Adrenal gland (tissue), 12 donors: Measurements from ENCODE around the gene RPS6KA1. TPM values are rescaled to one million over a fixed set of nuclear protein-coding genes. Genes with fewer than 3 reads are reported as not detected.

Source experiments
- DNase-seq, 7 donors: peaks; one replicate each; pipeline ENCODE4 v3.0.0-alpha.2; 2019 to 2020
- H3K27ac ChIP-seq, 5 donors: fragments of 200-600 bp; sonication (generic) in 4 of 5; 1 replicate in 3 of 5; 2 replicates in 2 of 5; pipeline versions ENCODE4 v1.5.1 to v1.8.0; 2016 to 2020; ENCODE audit warnings: mild to moderate bottlenecking in 1 of 5
- H3K27me3 ChIP-seq: fragments of 200-600 bp; 2 replicates; pipeline ENCODE4 v1.8.0; 2021
- H3K36me3 ChIP-seq, 2 donors: fragments of 200-600 bp; replicated peaks in 1 of 2; 1 replicate in 1 of 2; 2 replicates in 1 of 2; pipeline versions ENCODE4 v1.5.1 to v1.8.0; 2018 to 2022
- H3K4me1 ChIP-seq, 2 donors: fragments of 200-600 bp; replicated peaks in 1 of 2; 1 replicate in 1 of 2; 2 replicates in 1 of 2; pipeline versions ENCODE4 v1.5.1 to v1.8.0; 2018 to 2021
- H3K4me3 ChIP-seq, 4 donors: fragments of 200-600 bp; sonication (generic) in 3 of 4; one replicate each; pipeline ENCODE4 v1.5.1; 2016 to 2018
- H3K9me3 ChIP-seq, 3 donors: fragments of 200-600 bp; sonication (generic) in 1 of 3; replicated peaks in 1 of 3; 1 replicate in 2 of 3; 2 replicates in 1 of 3; pipeline versions ENCODE4 v1.5.1 to v1.8.0; 2016 to 2021
- POLR2A ChIP-seq, 2 donors: fragments of 450-650 bp; IDR thresholded peaks; one replicate each; pipeline ENCODE4 v1.6.1; 2017; ENCODE audit warnings: antibody characterized with exemption in 2 of 2, mild to moderate bottlenecking in 2 of 2, moderate library complexity in 1 of 2
- WGBS, 4 donors: extraction: QIAGEN DNeasy Blood & Tissue Kit in 2 of 4; methylation state at CpG; one replicate each; pipeline versions ENCODE4 v1.1.5 to v1.1.7; 2013 to 2017; 5-methylcytosine and 5-hydroxymethylcytosine counted together
- intact Hi-C, 2 donors: fragments of 100-400 bp; cut with DNase I; formaldehyde crosslinking; loops; one replicate each; pipeline versions ENCODE4 v1.14.1 to v1.15.0; 2022 to 2023
- polyA plus RNA-seq, 3 donors: library from polyadenylated mRNA; stranded (reverse); fragments of 200-250 nt in 2 of 3; fragments of 350-450 nt in 1 of 3; fragmentation: Illumina TruSeq in 1 of 3; extraction: RNeasy Lipid Tissue Mini Kit (QIAGEN cat#74804) in 1 of 3; gene quantifications; one replicate each; pipeline ENCODE4 v1.2.3, GENCODE V29; 2013 to 2014
- total RNA-seq, 9 donors: library from RNA; depleted of rRNA in 4 of 9; stranded (reverse); fragments of >200 nt in 4 of 9; fragments of 120-200 nt in 1 of 9; fragmentation: NEBNext Ultra II Directional in 1 of 9; extraction: Animal tissue kit (Norgen Biotek cat#: 25700) in 1 of 9; gene quantifications; one replicate each; pipeline versions ENCODE4 v1.1.0 to v1.2.4, GENCODE V29; 2013 to 2023
- TF ChIP-seq, protein P1 (sequence below), 6 experiments: fragments of 450-650 bp in 4 of 6; fragments of 200-600 bp in 2 of 6; sonication (generic) in 1 of 6; IDR thresholded peaks; 1 replicate in 5 of 6; 2 replicates in 1 of 6; pipeline versions ENCODE4 v1.5.1 to v1.8.0; 2016 to 2021; ENCODE audit warnings: antibody characterized with exemption in 6 of 6, mild to moderate bottlenecking in 2 of 6, moderate library complexity in 1 of 6
- donor health status: healthy with polysubstance abuse.
- donor health status: Bipolar disorder and iron deficiency.
- donor health status: DM: yes; HTN: yes; CAD: no.
- donor health status: DM: no; HTN: no; CAD: no.
- donor health status: DM: no; HTN: no; CAD: no.
- donor health status: DM: yes; HTN: yes; CAD: no.

The RPS6KA1 gene
- total and polyA plus RNA-seq, 12 donors: 17.1 to 51.5 (median 40.1) TPM

DNA sequence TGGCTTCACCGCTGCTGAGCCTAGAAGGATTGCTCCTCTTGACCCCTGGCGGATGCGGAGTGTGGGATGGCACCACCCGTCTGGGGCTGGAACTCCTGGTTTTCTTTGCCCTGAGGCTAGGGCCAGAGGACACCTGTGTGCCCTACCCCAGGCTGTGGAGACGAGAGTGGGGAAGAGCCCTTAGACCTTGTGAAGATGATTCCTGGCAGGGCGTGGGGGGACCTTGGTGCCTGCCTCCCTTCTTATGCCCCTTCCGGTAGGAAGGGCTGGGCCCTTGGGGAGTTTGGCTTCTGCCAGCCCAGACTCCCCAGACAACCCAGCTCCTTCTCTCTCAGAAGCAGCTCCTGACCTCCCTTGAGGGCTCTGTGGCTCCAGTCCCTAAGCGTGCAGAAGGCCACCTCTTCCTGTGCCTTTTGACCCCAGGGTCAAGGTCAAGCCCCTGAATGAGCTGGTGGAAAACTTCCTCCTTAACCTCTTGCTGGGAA lies 891 bp downstream of the RPS6KA1 start:
- TF ChIP-seq, protein P1, sequence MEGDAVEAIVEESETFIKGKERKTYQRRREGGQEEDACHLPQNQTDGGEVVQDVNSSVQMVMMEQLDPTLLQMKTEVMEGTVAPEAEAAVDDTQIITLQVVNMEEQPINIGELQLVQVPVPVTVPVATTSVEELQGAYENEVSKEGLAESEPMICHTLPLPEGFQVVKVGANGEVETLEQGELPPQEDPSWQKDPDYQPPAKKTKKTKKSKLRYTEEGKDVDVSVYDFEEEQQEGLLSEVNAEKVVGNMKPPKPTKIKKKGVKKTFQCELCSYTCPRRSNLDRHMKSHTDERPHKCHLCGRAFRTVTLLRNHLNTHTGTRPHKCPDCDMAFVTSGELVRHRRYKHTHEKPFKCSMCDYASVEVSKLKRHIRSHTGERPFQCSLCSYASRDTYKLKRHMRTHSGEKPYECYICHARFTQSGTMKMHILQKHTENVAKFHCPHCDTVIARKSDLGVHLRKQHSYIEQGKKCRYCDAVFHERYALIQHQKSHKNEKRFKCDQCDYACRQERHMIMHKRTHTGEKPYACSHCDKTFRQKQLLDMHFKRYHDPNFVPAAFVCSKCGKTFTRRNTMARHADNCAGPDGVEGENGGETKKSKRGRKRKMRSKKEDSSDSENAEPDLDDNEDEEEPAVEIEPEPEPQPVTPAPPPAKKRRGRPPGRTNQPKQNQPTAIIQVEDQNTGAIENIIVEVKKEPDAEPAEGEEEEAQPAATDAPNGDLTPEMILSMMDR (IDR thresholded peaks at IDR 0.05): no peak
- no peak for TF ChIP-seq POLR2A (IDR thresholded peaks at IDR 0.05)
- 17 to 50% (median 21%) methylated on average over 2 to 8 of the region's 8 CpGs for WGBS, 4 donors
- Histone ChIP-seq H3K4me1 (peaks cover 11 to 19% of the 10 kb centered on the region in 2 donors), H3K27me3 (no peaks in the 10 kb centered on the region), H3K4me3 (peak overlapping the region; percentile 49 to 94 (median 60)), H3K27ac (peak overlapping the region in 4 of 5 donors; percentile 21 to 88 (median 56)), H3K36me3 (no peaks in the 10 kb centered on the region), H3K9me3 (no peaks in the 10 kb centered on the region)
- peak in 2 of 7 donors; percentile 34 to 35 for DNase-seq
- intact Hi-C loops: no loop called here

DNA sequence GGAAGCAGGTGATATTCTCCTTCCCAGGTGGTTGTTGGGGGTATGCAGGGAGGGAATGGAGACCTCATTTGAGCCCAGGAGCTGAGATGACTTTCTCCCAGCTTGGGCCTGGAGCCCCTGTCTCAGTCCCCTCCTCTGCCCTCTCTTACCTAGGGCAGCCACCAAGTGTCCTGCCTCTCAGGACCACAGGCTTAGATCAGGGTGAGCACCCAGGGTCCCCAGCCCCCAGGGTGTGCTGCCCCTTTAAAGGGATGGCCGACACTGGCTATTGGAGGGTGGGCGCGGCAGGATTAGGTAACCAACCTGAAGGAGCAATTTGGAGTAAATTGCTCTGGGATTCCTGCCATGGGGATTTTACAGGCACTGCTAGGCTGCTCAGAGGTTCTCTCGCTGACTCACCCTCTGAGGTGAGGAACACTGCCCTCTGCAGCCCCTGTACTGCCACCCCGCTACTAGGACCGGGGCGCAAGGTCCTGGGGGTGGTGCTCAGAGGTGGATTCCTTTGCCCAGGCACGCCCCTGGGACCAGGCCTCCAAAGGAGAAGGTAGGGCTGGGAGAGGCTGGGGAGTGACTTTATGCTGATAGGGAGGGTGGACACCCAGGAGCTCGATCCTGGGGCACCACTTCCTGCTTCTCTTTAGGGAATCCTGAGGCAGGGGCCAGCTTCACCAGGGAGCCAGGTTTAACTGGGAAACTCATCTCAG lies 1.5 kb downstream of the RPS6KA1 start:
- peak overlapping the region in 4 of 5 donors; percentile 21 to 88 (median 56) for H3K27ac ChIP-seq
- peak overlapping the region in 2 of 4 donors; percentile 50 to 94 for H3K4me3 ChIP-seq
- no peaks in the 10 kb centered on the region for H3K27me3 ChIP-seq
- WGBS, 4 donors: 30 to 44% (median 37%) methylated on average over 5 to 9 of the region's 9 CpGs
- peak; percentile 48 to 78 (median 76) for DNase-seq
- peaks cover 11 to 19% of the 10 kb centered on the region in 2 donors for H3K4me1 ChIP-seq
- H3K36me3 ChIP-seq: no peaks in the 10 kb centered on the region
- intact Hi-C loops: no loop called here
- no peak for TF ChIP-seq POLR2A (IDR thresholded peaks at IDR 0.05)
- TF ChIP-seq, protein P1 (IDR thresholded peaks at IDR 0.05): peak in 4 of 6 experiments; percentile 15 to 31 (median 23)
- no peaks in the 10 kb centered on the region for H3K9me3 ChIP-seq

DNA sequence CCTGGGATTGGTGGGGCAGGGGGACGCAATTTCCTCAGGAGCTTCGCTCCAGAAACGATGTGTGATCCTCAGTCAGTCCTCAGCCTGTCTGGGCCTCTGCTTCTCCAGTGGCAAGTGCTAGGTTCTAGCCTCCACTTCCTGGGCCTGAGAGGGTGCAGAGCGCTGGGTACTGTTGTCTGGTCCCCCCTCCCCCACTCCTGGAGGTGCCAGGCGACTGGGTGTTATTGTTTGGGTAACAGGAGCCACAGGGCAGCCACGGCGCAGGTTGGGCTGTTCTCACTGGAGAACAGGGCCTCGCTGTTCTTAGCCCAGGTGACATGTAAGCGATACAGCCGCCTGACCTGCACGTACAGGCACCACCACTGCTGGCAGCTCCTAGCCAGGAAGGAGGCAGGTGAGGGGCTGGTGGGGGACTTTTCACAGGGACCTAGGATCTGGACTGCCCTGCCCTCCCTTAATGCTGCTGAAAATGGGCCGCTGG lies 2.1 kb downstream of the RPS6KA1 start:
- H3K27ac ChIP-seq: peak overlapping the region in 2 of 5 donors; percentile 35 to 88
- TF ChIP-seq POLR2A (IDR thresholded peaks at IDR 0.05): no peak
- TF ChIP-seq, protein P1 (IDR thresholded peaks at IDR 0.05): no peak
- no peaks in the 10 kb centered on the region for H3K27me3 ChIP-seq
- H3K4me1 ChIP-seq: peaks cover 11 to 19% of the 10 kb centered on the region in 2 donors
- H3K4me3 ChIP-seq: no peak overlapping the region
- intact Hi-C loops: no loop called here
- DNase-seq: peak in 2 of 7 donors; percentile 24 to 35
- H3K9me3 ChIP-seq: no peaks in the 10 kb centered on the region
- no peaks in the 10 kb centered on the region for H3K36me3 ChIP-seq
- WGBS, 4 donors: 86 to 89% (median 87%) methylated on average over 5 to 12 of the region's 12 CpGs

DNA sequence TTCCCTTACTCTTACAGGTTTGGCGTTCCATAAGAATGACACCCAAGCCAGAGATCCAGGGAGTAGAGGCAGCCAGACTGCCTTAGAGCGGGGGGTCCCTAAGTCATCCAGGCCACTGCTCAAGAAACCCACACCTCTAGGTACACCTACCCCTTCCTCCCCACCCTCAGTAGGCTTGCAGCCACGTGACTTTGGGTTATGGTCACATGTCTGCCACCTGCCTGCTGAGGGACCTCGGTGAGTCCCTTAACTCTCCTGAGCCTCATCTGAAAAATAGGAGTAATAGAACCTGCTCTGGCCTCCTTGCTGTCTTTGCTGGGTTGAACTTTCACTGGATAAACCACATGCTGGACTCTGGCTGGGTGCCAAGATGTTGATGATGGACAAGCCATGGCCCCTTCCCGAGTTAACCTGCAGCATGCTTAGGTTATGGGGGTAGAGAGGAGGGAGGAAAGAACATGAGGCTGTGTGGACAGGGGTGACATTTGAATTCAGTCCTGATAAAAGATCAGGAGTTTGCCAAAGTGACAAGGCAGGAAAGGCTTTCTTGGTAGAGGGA lies 4.5 kb downstream of the RPS6KA1 start:
- Histone ChIP-seq H3K36me3 (no peaks in the 10 kb centered on the region), H3K9me3 (no peaks in the 10 kb centered on the region), H3K27ac (no peak overlapping the region), H3K27me3 (no peaks in the 10 kb centered on the region), H3K4me3 (no peak overlapping the region), H3K4me1 (peaks cover 11 to 27% of the 10 kb centered on the region in 2 donors)
- WGBS, 4 donors: 68 to 83% (median 75%) methylated on average over 3 to 5 of the region's 5 CpGs
- DNase-seq: peak in 1 of 7 donors; percentile 36
- TF ChIP-seq, protein P1 (IDR thresholded peaks at IDR 0.05): no peak
- TF ChIP-seq POLR2A (IDR thresholded peaks at IDR 0.05): no peak
- intact Hi-C loops: no loop called here
